SU-DHL-6 (cell line): ENCODE data around the gene WDTC1.

Experiments used
- H2AFZ ChIP-seq: fragments of 200-600 bp; sonication (generic); 2 replicates; pipeline ENCODE4 v1.6.1; 2014; ENCODE audit warnings: low read depth, mild to moderate bottlenecking, moderate library complexity, mixed read lengths, antibody characterized with exemption, low read length; ENCODE audit not compliant: severe bottlenecking
- H3F3A ChIP-seq: fragments of 200-600 bp; shearing (Covaris generic); 2 replicates; pipeline ENCODE4 v1.6.0; 2016; ENCODE audit warnings: antibody characterized with exemption, mild to moderate bottlenecking; ENCODE audit not compliant: insufficient read depth
- H3K27ac ChIP-seq: fragments of 200-600 bp; sonication (generic); 2 replicates; pipeline ENCODE4 v1.5.1; 2016; ENCODE audit warnings: low read depth, mild to moderate bottlenecking, low read length, moderate library complexity, mixed read lengths
- H3K27me3 ChIP-seq: fragments of 200-600 bp; sonication (generic), shearing (Covaris generic); 2 replicates; pipeline ENCODE4 v1.6.0; 2014; ENCODE audit warnings: mild to moderate bottlenecking, low read length
- H3K36me3 ChIP-seq: fragments of 200-600 bp; sonication (generic); 2 replicates; pipeline ENCODE4 v1.6.1; 2014; ENCODE audit warnings: mild to moderate bottlenecking, low read length, mixed read lengths
- H3K4me2 ChIP-seq: fragments of 300-600, 200-600 bp; shearing (Covaris generic), sonication (generic); 2 replicates; pipeline ENCODE4 v1.6.0; 2014; ENCODE audit warnings: low read length, low read depth, mild to moderate bottlenecking; ENCODE audit not compliant: poor library complexity, severe bottlenecking
- H3K4me3 ChIP-seq: fragments of 200-600 bp; sonication (generic); 2 replicates; pipeline ENCODE4 v1.5.1; 2014; ENCODE audit warnings: antibody characterized with exemption, low read length, mild to moderate bottlenecking, mixed read lengths; ENCODE audit not compliant: insufficient read depth, poor library complexity, severe bottlenecking
- H3K79me2 ChIP-seq: fragments of 200-600 bp; sonication (generic); 2 replicates; pipeline ENCODE4 v1.6.1; 2014; ENCODE audit warnings: mild to moderate bottlenecking, low read length, moderate library complexity; ENCODE audit not compliant: insufficient read depth
- H3K9ac ChIP-seq: fragments of 200-600 bp; sonication (generic); 2 replicates; pipeline ENCODE4 v1.7.0; 2014; ENCODE audit warnings: mild to moderate bottlenecking, low read length
- H3K9me2 ChIP-seq: fragments of 200-600 bp; sonication (generic); replicated peaks from 2 replicates; pipeline ENCODE4 v1.6.1; 2014; ENCODE audit warnings: low read length; ENCODE audit not compliant: insufficient read depth
- H3K9me3 ChIP-seq: fragments of 200-600 bp; sonication (generic); 2 replicates; pipeline ENCODE4 v1.6.1; 2014; ENCODE audit warnings: low read length, mixed read lengths; ENCODE audit not compliant: insufficient read depth
- H4K20me1 ChIP-seq: fragments of 200-600 bp; sonication (generic); 2 replicates; pipeline ENCODE4 v1.6.1; 2014; ENCODE audit warnings: low read depth, mild to moderate bottlenecking, antibody characterized with exemption, low read length, moderate library complexity, mixed read lengths
- CTCF ChIP-seq: fragments of 200-600 bp; sonication (generic); IDR thresholded peaks from one replicate; pipeline ENCODE4 v1.5.1; 2017; ENCODE audit warnings: antibody characterized with exemption, mild to moderate bottlenecking, low read length, moderate library complexity; ENCODE audit not compliant: insufficient read depth, poor library complexity, severe bottlenecking
- EZH2phosphoT487 ChIP-seq: fragments of 200-600 bp; sonication (generic), shearing (Covaris generic); conservative IDR thresholded peaks from 2 replicates; pipeline ENCODE4 v1.6.1; 2018; ENCODE audit warnings: mild to moderate bottlenecking, antibody characterized with exemption, low read length, moderate library complexity, mixed read lengths

WDTC1 gene

DNA sequence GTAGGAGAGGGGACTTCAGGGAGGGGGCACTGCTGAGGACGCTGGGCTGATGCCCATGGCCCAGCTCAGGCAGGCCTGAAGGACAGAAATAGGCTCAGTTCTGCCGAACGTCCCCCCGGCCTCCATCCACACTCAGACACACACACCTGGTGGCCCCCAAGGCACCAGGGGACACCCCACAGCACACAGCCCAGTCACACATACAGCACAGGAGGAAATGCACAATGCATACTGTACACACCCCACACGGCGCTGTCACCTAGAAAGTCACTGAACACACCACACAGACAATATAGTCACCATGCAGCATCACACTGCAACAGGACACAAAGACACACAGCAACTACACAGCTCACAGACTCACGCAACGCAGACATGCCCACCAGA lies 108.0 kb downstream of the WDTC1 start:
- no peak for TF ChIP-seq CTCF
- no peak for TF ChIP-seq EZH2phosphoT487
- Histone ChIP-seq H3K4me2 (peak overlapping the region; percentile 95), H3K79me2 (peaks cover 5% of the 10 kb centered on the region; the same call in 1 of the 2 replicates), H2AFZ (peak overlapping the region; percentile 65), H3K9me3 (no peaks in the 10 kb centered on the region), H4K20me1 (no peaks in the 10 kb centered on the region), H3K27me3 (no peaks in the 10 kb centered on the region), H3K9ac (peak overlapping the region; percentile 95), H3F3A (peaks cover 21% of the 10 kb centered on the region), H3K27ac (peak overlapping the region; percentile 91), H3K9me2 (no peaks in the 10 kb centered on the region), H3K36me3 (no peaks in the 10 kb centered on the region), H3K4me3 (peak overlapping the region; percentile 95)

GRCh38 chr1:27342778-27343638 lies 108.6 kb downstream of the WDTC1 start:
- no peaks in the 10 kb centered on the region for H3K9me3 ChIP-seq
- H3K9ac ChIP-seq, result peak overlapping the region; percentile 95
- no peaks in the 10 kb centered on the region for H3K27me3 ChIP-seq
- TF ChIP-seq EZH2phosphoT487 (no peak), CTCF (no peak)
- H3F3A ChIP-seq, result peaks cover 21% of the 10 kb centered on the region
- H2AFZ ChIP-seq, result peak overlapping the region; percentile 35
- no peaks in the 10 kb centered on the region for H4K20me1 ChIP-seq
- no peaks in the 10 kb centered on the region for H3K36me3 ChIP-seq
- no peaks in the 10 kb centered on the region for H3K9me2 ChIP-seq
- H3K27ac ChIP-seq, result peak overlapping the region; percentile 91
- peak overlapping the region; percentile 95 for H3K4me2 ChIP-seq
- peak overlapping the region; percentile 95 for H3K4me3 ChIP-seq
- H3K79me2 ChIP-seq, result peaks cover 5% of the 10 kb centered on the region; the same call in 1 of the 2 replicates

GRCh38 chr1:27343639-27344025 lies 109.2 kb downstream of the WDTC1 start:
- Histone ChIP-seq H3K4me2 (peak overlapping the region; percentile 95), H3K27me3 (no peaks in the 10 kb centered on the region), H3K4me3 (peak overlapping the region; percentile 95), H3K9ac (peak overlapping the region; percentile 95), H3K36me3 (no peaks in the 10 kb centered on the region), H4K20me1 (no peaks in the 10 kb centered on the region), H3K9me3 (no peaks in the 10 kb centered on the region), H3K79me2 (peaks cover 5% of the 10 kb centered on the region; the same call in 1 of the 2 replicates), H2AFZ (peak overlapping the region; percentile 35), H3K27ac (peak overlapping the region; percentile 91), H3F3A (peaks cover 21% of the 10 kb centered on the region), H3K9me2 (no peaks in the 10 kb centered on the region)
- no peak for TF ChIP-seq EZH2phosphoT487
- no peak for TF ChIP-seq CTCF
